ENCODE results near the gene ITGA11.

- no peak for TF ChIP-seq CTCF (IDR thresholded peaks at IDR 0.05; ENCODE audit: low read length)
- no peak for TF ChIP-seq EZH2 (IDR thresholded peaks at IDR 0.05; ENCODE audit: borderline replicate concordance, low read length)
These were observed 20.2 kb downstream of the ITGA11 start for GRCh38 chr15:68411735-68412134.

Measured in OCI-LY1 (cell line).